ENCODE data around the gene GFER.

DNA sequence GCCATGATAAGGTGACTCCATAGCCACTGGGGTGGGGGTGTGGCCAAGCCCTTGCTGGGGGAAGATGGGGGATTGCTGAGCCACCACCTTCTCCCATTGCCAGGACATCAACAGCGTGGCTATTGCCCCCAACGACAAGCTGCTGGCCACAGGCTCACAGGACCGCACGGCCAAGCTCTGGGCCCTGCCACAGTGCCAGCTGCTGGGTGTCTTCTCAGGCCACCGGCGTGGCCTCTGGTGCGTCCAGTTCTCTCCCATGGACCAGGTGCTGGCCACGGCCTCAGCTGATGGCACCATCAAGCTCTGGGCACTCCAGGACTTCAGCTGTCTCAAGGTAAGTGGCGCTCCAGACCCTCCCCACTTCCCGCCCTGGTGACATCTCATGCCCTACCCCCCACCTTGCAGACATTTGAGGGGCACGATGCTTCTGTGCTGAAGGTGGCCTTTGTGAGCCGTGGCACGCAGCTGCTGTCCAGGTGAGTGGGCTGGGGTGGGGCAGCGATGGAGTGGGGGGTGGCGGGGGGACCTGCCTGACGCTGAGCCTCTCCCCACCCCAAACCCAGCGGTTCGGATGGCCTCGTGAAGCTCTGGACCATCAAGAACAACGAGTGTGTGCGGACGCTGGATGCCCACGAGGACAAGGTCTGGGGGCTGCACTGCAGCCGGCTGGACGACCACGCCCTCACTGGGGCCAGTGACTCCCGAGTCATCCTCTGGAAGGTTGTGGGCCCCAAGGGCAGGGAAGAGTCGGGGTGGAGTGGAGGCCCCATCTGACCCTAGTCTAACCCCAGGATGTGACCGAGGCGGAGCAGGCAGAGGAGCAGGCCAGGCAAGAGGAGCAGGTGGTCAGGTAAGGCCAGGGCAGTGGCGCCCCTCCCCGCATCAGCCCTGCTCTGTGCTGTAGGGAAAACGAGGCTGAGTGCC is 6.8 kb upstream of the GFER start:
- TF ChIP-seq RAD21 (IDR thresholded peaks at IDR 0.05 in 1 of 2, conservative IDR thresholded peaks at IDR 0.05 in 1 of 2; ENCODE audit: low read depth in 2 of 2, low read length in 2 of 2) (no peak), CTCF (IDR thresholded peaks at IDR 0.05; ENCODE audit: control extremely low read depth in 1 of 3, insufficient read depth in 1 of 3, low read depth in 1 of 3, low read length in 3 of 3) (no peak)
